Measurements from ENCODE around the gene CD55.

Gene CD55

DNA sequence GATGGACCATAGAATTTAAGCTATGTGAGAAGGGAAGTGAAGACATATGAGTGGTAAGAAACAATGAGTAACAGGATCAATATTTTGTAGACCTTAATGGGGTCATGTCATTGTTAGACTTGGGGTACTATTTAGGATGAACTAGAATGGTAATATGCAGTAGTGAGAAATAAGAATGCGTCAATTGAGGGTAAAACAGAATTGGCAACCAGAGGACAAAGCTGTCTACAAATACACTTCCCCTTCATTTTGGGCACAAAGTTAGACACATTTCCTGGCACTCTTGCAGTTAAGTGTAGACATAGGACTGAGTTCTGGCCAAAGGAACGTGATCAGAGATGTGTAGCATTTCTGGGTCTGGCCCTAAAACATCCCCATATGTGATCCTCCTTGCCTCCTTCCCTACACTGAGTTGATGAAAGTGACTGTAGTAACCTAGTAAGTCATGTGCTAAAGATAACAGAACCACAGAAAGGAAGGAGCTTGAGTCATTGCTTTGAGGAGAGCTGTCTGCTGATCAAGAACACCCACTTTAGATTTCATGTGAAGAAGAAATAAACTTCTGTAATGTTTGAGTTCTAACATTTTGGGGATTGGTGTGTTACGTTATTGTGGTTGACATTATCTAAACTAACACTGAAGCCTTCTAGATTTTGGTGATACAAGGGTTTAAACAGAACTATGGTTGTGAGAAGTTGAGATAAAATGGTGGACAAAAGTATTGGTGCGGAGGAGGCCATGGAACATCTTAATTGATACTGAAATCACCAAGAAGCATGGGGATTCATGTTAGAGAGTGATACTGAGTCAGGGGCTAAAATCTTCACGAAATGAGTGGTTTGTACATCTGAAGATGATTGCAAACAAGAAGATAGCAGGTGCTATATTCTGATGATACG lies 41.7 kb downstream of the CD55 start:
- DNase-seq (ENCODE audit: low spot score): peak; percentile 23

DNA sequence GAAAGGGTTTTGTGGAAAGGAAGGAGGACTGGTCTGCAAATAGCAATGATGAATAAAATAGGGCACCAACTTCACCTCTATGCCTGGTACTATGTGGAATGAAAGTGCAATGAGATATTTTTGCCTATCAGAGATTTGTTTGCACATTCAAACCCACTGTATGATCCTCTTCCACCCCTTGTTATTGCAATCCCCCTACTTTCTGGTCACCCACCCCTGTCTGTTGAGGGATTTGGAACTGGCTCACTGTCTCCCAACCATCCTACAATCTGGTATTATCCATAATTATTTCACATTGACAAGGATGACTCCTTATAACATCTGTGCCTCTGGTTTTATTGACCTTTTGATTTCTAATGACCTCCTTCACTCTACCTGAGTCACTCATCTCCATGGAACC lies 42.4 kb downstream of the CD55 start:
- no peak for DNase-seq (ENCODE audit: low spot score)

DNA sequence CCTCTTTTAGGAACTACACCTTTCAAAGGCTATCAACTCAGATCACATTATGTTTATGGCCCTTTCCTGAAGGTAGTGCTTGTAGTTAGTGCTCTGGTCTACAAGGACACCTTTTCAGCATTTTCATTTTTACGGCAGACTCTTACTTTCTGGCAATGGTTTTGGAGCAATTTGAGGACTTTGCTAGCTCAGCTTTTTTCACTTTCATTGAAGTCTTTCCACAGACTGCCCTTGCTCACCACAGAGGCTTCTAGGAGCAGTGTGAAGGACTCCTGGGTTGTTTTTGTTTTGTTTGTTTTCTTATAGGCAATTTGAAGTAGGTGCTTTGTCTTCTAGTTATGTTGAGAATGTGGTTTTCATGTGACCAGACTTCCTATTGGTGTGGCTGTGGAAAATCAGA lies 43.1 kb downstream of the CD55 start:
- no peak for DNase-seq (ENCODE audit: low spot score)

DNA sequence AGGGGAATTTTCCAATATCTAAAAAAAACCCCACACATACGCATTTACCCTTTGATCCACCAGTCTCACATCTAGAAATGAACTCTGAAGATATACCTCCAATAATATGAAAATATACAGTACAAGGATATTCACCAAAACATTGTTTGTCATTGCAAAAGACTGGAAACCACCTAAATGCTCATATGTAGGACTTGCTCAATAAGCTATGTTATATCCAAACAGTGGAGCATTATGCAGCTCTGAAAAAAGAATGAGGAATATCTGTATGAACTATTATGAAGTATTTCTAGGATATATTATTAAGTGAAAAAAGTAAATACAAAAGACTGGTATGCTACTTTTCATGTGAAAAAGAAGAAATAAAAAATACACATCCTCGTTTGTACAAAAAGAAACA lies 43.6 kb downstream of the CD55 start:
- no peak for DNase-seq (ENCODE audit: low spot score)

- no peak for DNase-seq (ENCODE audit: low spot score)
These were observed 44.5 kb downstream of the CD55 start for GRCh38 chr1:207366022-207366421.

- DNase-seq (ENCODE audit: low spot score): no peak
These were observed 67.2 kb downstream of the CD55 start for GRCh38 chr1:207388721-207389120.

- no peak for DNase-seq (ENCODE audit: low spot score)
These were observed 68.4 kb downstream of the CD55 start for GRCh38 chr1:207389728-207390464.

DNA sequence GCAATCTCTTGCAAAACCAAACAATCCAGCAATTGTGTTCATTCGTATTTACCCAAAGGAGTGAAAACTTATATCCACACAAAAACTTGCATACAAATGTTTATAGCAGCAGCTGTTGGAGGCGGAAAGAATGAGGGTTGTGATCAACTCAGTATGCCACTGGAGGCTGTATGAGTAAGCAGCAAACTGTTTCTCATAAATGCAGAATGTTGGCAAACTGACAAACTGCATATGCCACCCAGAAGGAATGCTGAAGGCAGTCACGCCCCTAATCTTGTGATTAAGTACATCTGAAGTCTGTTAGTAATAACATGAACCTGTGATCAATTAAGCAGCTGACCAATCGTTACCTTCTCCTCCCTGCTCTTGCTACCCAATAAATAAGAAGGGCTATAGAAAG lies 72.1 kb downstream of the CD55 start:
- no peak for DNase-seq (ENCODE audit: low spot score)

GRCh38 chr1:207396168-207396746 lies 74.8 kb downstream of the CD55 start:
- no peak for DNase-seq (ENCODE audit: low spot score)

DNA sequence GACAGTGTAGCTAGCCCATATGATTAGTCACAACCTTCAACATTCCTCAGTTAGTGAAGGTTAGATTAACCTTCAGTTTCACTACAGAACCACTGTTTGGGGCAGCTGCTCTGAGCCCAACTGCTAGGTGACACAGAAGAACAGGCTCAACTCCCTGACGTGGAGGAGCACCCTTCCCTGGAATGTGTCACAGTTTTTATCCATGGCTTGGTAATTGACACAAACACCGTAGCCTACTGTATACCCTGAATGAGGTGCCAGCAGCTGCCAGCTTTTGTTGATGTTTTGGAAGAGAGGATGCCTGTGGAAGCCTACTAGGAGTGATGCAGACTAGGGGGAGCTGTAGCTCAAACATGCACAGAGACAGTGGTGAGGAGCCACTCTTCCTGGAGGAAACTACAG lies 76.0 kb downstream of the CD55 start:
- DNase-seq (ENCODE audit: low spot score): no peak

GRCh38 chr1:207398986-207399385 lies 77.5 kb downstream of the CD55 start:
- DNase-seq (ENCODE audit: low spot score): no peak

- peak; percentile 34 for DNase-seq (ENCODE audit: low spot score)
These were observed 80.1 kb downstream of the CD55 start for GRCh38 chr1:207401578-207401977.

DNA sequence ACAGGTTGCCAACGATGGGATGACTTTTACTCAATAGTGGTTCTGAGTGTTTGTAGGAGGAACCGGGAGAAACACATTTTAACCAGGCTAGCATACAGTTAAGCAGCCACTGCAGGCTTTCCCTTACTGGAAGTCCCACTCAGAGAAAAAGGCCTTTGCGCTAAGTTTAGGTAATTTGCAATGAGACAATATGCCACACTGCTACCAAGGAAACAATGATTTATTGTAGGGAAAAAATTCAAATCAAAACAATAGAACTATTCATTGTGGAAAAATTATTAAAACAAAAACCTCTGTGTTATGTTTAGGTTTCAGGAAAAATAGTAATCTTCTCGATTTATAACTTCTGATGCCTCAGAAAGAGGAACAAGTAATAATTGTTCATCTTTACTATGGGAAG lies 81.3 kb downstream of the CD55 start:
- DNase-seq (ENCODE audit: low spot score): no peak

- DNase-seq (ENCODE audit: low spot score): peak; percentile 78
These were observed 83.5 kb downstream of the CD55 start for GRCh38 chr1:207404849-207405525.

DNA sequence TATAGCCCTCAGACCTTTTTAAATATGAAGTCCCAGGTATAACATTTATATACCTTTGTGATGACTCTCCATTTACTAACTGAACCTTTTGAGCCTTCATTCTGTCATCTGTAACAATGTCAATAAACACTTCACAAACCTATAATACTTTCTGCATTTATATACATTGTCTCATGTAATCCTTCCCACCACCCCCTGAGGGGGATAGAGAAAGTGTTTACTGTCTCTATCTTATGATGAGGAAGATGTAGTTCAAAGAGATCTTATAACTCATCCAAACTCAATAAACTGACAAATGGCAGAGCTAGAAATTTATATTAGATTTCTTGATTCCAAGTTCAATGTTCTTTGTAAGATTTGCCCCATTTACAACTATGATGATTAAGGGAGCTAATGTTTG lies 84.3 kb downstream of the CD55 start:
- DNase-seq (ENCODE audit: low spot score): no peak

- no peak for DNase-seq (ENCODE audit: low spot score)
These were observed 86.3 kb downstream of the CD55 start for GRCh38 chr1:207407655-207408260.
